HFFc6 (cell line): ENCODE data around the gene FHIT. TPM values are rescaled to one million over a fixed set of nuclear protein-coding genes. Genes with fewer than 3 reads are reported as not detected.
A peak's percentile ranks its signal among the peaks of the same experiment; 100 is the strongest.

Experiments used
- DNase-seq: peaks from one replicate; pipeline ENCODE4 v3.0.0-alpha.2; 2018
- H3K27ac Mint-ChIP-seq: 2 replicates; pipeline ENCODE4 v1.8.0; 2020; ENCODE audit warnings: mild to moderate bottlenecking, mixed read lengths
- H3K27me3 Mint-ChIP-seq: 2 replicates; pipeline ENCODE4 v1.8.0; 2021; ENCODE audit warnings: mild to moderate bottlenecking, moderate library complexity, mixed read lengths; ENCODE audit not compliant: insufficient read depth
- H3K36me3 Mint-ChIP-seq: 2 replicates; pipeline ENCODE4 v1.8.0; 2021; ENCODE audit warnings: low read depth, mixed read lengths
- H3K4me1 Mint-ChIP-seq: 2 replicates; pipeline ENCODE4 v1.8.0; 2020; ENCODE audit warnings: low read depth, mixed read lengths
- H3K4me3 Mint-ChIP-seq: 2 replicates; pipeline ENCODE4 v1.8.0; 2020; ENCODE audit warnings: mild to moderate bottlenecking, moderate library complexity, mixed read lengths
- H3K9me3 Mint-ChIP-seq: 2 replicates; pipeline ENCODE4 v1.8.0; 2020; ENCODE audit warnings: mild to moderate bottlenecking, mixed read lengths
- CTCF ChIP-seq: fragments of 200-600 bp; sonication (generic); IDR thresholded peaks from 2 replicates; pipeline ENCODE4 v1.5.0; 2021; ENCODE audit warnings: antibody characterized with exemption, mild to moderate bottlenecking
- total RNA-seq, 6 experiments: library from RNA; stranded (reverse); fragmentation: NEBNext Ultra II Directional; extraction: Animal tissue kit (Norgen Biotek cat#: 25700); gene quantifications; 2 replicates in 1 of 6; 3 replicates in 5 of 6; pipeline ENCODE4 v1.2.3, GENCODE V29; 2021

Gene FHIT
- total RNA-seq, 6 experiments from 2014 or later = 0.33 to 0.38 TPM; not detected in 4

GRCh38 chr3:59802045-59802444 lies 1449.2 kb downstream of the FHIT start:
- no peak overlapping the region for H3K27ac Mint-ChIP-seq
- H3K27me3 Mint-ChIP-seq = no peaks in the 10 kb centered on the region
- no peaks in the 10 kb centered on the region for H3K9me3 Mint-ChIP-seq
- no peak for TF ChIP-seq CTCF
- no peak for DNase-seq
- H3K36me3 Mint-ChIP-seq = no peaks in the 10 kb centered on the region
- H3K4me3 Mint-ChIP-seq = no peak overlapping the region
- no peaks in the 10 kb centered on the region; the same call in 1 of the 2 replicates for H3K4me1 Mint-ChIP-seq

- Mint-ChIP-seq H3K9me3 (no peaks in the 10 kb centered on the region), H3K27me3 (no peaks in the 10 kb centered on the region), H3K4me1 (peaks cover 9% of the 10 kb centered on the region), H3K4me3 (no peak overlapping the region), H3K27ac (no peak overlapping the region), H3K36me3 (no peaks in the 10 kb centered on the region)
- no peak for TF ChIP-seq CTCF
- no peak for DNase-seq
These were observed 1450.8 kb downstream of the FHIT start for GRCh38 chr3:59800481-59800880.

GRCh38 chr3:59798372-59799086 lies 1452.7 kb downstream of the FHIT start:
- Mint-ChIP-seq H3K4me3 (no peak overlapping the region), H3K4me1 (peaks cover 9% of the 10 kb centered on the region), H3K9me3 (no peaks in the 10 kb centered on the region), H3K27me3 (no peaks in the 10 kb centered on the region), H3K27ac (no peak overlapping the region), H3K36me3 (no peaks in the 10 kb centered on the region)
- DNase-seq = no peak
- no peak for TF ChIP-seq CTCF

GRCh38 chr3:59797533-59797932 lies 1453.7 kb downstream of the FHIT start:
- no peak overlapping the region for H3K27ac Mint-ChIP-seq
- no peaks in the 10 kb centered on the region for H3K36me3 Mint-ChIP-seq
- H3K9me3 Mint-ChIP-seq = no peaks in the 10 kb centered on the region
- peaks cover 9% of the 10 kb centered on the region for H3K4me1 Mint-ChIP-seq
- DNase-seq = no peak
- H3K27me3 Mint-ChIP-seq = no peaks in the 10 kb centered on the region
- TF ChIP-seq CTCF = no peak
- H3K4me3 Mint-ChIP-seq = no peak overlapping the region

GRCh38 chr3:59796456-59796855 lies 1454.8 kb downstream of the FHIT start:
- Mint-ChIP-seq H3K4me1 (peaks cover 9% of the 10 kb centered on the region), H3K9me3 (no peaks in the 10 kb centered on the region), H3K4me3 (no peak overlapping the region), H3K27ac (peak overlapping the region; percentile 34), H3K36me3 (no peaks in the 10 kb centered on the region), H3K27me3 (no peaks in the 10 kb centered on the region)
- DNase-seq = no peak
- no peak for TF ChIP-seq CTCF
